Kidney (tissue), 14 donors: ENCODE data around the gene LMBR1. TPM values are rescaled to one million over a fixed set of nuclear protein-coding genes. Genes with fewer than 3 reads are reported as not detected.

Experiments used
- DNase-seq, 5 donors: peaks; one replicate each; pipeline ENCODE4 v3.0.0-alpha.2; 2013 to 2020
- FAIRE-seq: peaks from 2 replicates; lab custom pipeline; 2012; peaks lifted over from hg19 to GRCh38; lab: Jason Lieb, UNC
- H3K27ac ChIP-seq, 2 donors: one replicate each; pipeline ENCODE4 v1.7.0; 2013; ENCODE audit warnings: low read depth in 2 of 2, low read length in 2 of 2, inconsistent platforms in 1 of 2
- H3K27me3 ChIP-seq: one replicate; pipeline ENCODE4 v1.7.1; 2013; ENCODE audit warnings: low read length, inconsistent platforms; ENCODE audit not compliant: control insufficient read depth, insufficient read depth
- H3K36me3 ChIP-seq, 3 donors: one replicate each; pipeline versions ENCODE4 v1.7.0 to v1.7.1; 2013; ENCODE audit warnings: low read length in 3 of 3, control low read depth in 1 of 3, inconsistent platforms in 1 of 3; ENCODE audit not compliant: insufficient read depth in 3 of 3, control insufficient read depth in 2 of 3
- H3K4me1 ChIP-seq, 3 donors: one replicate each; pipeline versions ENCODE4 v1.7.0 to v1.7.1; 2013; ENCODE audit warnings: low read length in 3 of 3, inconsistent platforms in 1 of 3, low read depth in 1 of 3; ENCODE audit not compliant: control insufficient read depth in 2 of 3, insufficient read depth in 2 of 3
- H3K4me3 ChIP-seq, 3 donors: one replicate each; pipeline versions ENCODE4 v1.7.0 to v1.8.1; 2013; ENCODE audit warnings: low read length in 3 of 3, control low read depth in 1 of 3, inconsistent platforms in 1 of 3
- H3K9ac ChIP-seq, 3 donors: one replicate each; pipeline versions ENCODE4 v1.7.0 to v1.7.1; 2013; ENCODE audit warnings: low read length in 3 of 3, control low read depth in 1 of 3, inconsistent platforms in 1 of 3
- H3K9me3 ChIP-seq, 3 donors: one replicate each; pipeline versions ENCODE4 v1.7.0 to v1.7.1; 2013; ENCODE audit warnings: low read length in 3 of 3, control low read depth in 1 of 3, inconsistent platforms in 1 of 3; ENCODE audit not compliant: control insufficient read depth in 2 of 3, insufficient read depth in 1 of 3
- intact Hi-C: fragments of 100-400 bp; cut with DNase I; formaldehyde crosslinking; loops from one replicate; pipeline ENCODE4 v1.11.1; 2022
- polyA plus RNA-seq: library from polyadenylated mRNA; stranded (reverse); fragments of 350-450 nt; fragmentation: Illumina TruSeq; extraction: RNeasy Lipid Tissue Mini Kit (QIAGEN cat#74804); gene quantifications from one replicate; pipeline ENCODE4 v1.2.3, GENCODE V29; 2014; ENCODE audit warnings: low read depth, low replicate concordance; ENCODE audit not compliant: insufficient read depth
- total RNA-seq: library from RNA; stranded (reverse); fragmentation: NEBNext Ultra II Directional; extraction: Animal tissue kit (Norgen Biotek cat#: 25700); gene quantifications from one replicate; pipeline ENCODE4 v1.2.1, GENCODE V29; 2021
- TF ChIP-seq, protein P1 (sequence below): IDR thresholded peaks from 3 replicates; pipeline ENCODE4 v1.5.1; 2012; ENCODE audit warnings: mild to moderate bottlenecking, moderate library complexity, borderline replicate concordance; ENCODE audit not compliant: insufficient read depth; ENCODE audit errors: extremely low read depth
- donor health status: control.
- donor health status: control.
- donor health status: control.
- donor health status: control.
- donor health status: control.
- donor health status: DM: yes; HTN: yes; CAD: no.
- donor health status: Normal renal cell carcinoma (clear cell type).

The LMBR1 gene
- total and polyA plus RNA-seq, 2 donors from 2014 or later = 19.6 to 82.6 TPM

DNA sequence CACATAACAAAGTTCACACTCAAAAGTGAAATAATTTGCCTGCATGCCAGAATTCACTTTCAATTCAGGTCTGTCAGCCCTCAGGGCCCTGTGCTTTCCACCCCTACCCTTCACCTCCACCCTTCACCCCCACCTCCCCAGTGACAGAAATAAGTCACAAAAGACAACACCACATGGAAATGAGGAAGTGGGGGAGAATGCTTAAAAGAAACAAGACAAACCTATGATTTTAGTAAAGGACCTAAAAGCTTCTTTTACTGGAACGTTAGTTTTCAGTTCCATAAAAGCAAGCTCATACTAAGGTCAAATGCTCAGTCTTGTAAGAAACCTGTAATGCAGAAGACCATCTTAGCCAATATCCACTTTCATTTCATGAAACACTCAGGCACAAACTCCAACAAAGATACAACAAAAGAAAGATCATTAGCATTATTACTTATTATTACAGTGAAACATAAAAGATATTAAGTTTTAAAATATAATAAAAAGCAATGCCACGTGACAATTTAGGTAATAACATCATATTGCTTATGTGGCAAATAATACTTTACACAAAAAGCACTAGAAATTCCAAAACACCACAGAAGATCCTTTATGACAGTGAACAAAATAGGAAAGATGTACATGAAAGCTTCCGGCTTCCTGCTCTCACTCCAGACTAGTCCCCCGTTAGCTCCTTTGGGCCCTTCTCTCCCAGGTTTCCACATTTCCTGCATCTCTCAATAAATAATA, 112.1 kb downstream of the LMBR1 start:
- no peak overlapping the region for H3K9ac ChIP-seq
- no peak overlapping the region for H3K27ac ChIP-seq
- H3K9me3 ChIP-seq = no peaks in the 10 kb centered on the region
- FAIRE-seq (no peak), DNase-seq (no peak)
- no peaks in the 10 kb centered on the region for H3K27me3 ChIP-seq
- no peaks in the 10 kb centered on the region for H3K4me1 ChIP-seq
- H3K4me3 ChIP-seq = no peak overlapping the region
- peaks cover 0 to 2% (median 0%) of the 10 kb centered on the region in 3 donors for H3K36me3 ChIP-seq
- intact Hi-C loops = no loop called here
- TF ChIP-seq, protein P1, sequence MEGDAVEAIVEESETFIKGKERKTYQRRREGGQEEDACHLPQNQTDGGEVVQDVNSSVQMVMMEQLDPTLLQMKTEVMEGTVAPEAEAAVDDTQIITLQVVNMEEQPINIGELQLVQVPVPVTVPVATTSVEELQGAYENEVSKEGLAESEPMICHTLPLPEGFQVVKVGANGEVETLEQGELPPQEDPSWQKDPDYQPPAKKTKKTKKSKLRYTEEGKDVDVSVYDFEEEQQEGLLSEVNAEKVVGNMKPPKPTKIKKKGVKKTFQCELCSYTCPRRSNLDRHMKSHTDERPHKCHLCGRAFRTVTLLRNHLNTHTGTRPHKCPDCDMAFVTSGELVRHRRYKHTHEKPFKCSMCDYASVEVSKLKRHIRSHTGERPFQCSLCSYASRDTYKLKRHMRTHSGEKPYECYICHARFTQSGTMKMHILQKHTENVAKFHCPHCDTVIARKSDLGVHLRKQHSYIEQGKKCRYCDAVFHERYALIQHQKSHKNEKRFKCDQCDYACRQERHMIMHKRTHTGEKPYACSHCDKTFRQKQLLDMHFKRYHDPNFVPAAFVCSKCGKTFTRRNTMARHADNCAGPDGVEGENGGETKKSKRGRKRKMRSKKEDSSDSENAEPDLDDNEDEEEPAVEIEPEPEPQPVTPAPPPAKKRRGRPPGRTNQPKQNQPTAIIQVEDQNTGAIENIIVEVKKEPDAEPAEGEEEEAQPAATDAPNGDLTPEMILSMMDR = no peak

DNA sequence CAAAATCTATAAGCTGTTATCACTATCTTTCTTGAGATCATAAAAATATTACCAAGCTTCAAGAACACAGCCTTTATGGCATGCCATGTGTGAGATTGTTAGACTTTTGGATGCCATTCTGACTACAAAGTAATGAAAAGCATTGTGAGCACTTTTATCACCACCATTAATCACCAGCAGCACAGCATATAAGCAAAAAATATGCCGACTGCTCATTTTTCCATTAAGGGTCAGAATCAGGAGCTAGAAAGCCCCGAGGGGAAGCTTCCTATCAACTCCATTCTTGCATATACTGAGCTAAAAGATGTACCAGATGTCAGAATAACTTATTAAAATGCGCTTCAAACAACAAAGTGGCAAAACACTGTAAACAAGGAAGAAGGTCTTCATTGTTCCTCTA, 114.3 kb downstream of the LMBR1 start:
- H3K9ac ChIP-seq = no peak overlapping the region
- H3K27ac ChIP-seq = no peak overlapping the region
- no peaks in the 10 kb centered on the region for H3K27me3 ChIP-seq
- no peaks in the 10 kb centered on the region for H3K4me1 ChIP-seq
- TF ChIP-seq, protein P1 = no peak
- no peak overlapping the region for H3K4me3 ChIP-seq
- H3K36me3 ChIP-seq = no peaks in the 10 kb centered on the region
- intact Hi-C loops = no loop called here
- FAIRE-seq (no peak), DNase-seq (peak in 2 of 5 donors; percentile 22 to 23)
- no peaks in the 10 kb centered on the region for H3K9me3 ChIP-seq

DNA sequence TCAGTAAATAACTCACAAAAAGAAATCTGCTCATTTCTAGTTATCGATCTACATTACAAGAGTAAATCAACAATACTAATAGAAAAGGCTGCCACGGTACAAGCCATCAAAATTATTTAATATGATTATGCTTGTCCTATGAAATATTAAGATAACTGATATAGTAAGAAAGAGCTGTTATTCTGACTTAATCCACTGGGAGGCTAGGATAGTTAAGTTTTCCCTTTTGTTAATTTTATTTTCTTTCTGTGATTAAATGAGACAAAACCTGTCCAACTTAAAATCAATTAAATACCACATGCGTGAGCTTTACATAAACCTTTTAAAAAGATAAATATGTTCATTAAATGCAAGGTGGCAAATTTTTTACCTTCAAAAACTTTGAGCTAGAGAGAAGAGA, 114.8 kb downstream of the LMBR1 start:
- TF ChIP-seq, protein P1 = no peak
- intact Hi-C loops = no loop called here
- Histone ChIP-seq H3K36me3 (no peaks in the 10 kb centered on the region), H3K27ac (no peak overlapping the region), H3K27me3 (no peaks in the 10 kb centered on the region), H3K4me1 (no peaks in the 10 kb centered on the region), H3K9me3 (no peaks in the 10 kb centered on the region), H3K4me3 (no peak overlapping the region), H3K9ac (no peak overlapping the region)
- DNase-seq (no peak), FAIRE-seq (no peak)
